H4 (cell line): ENCODE measurements around the gene TOM1L2. TPM values are rescaled to one million over a fixed set of nuclear protein-coding genes. Genes with fewer than 3 reads are reported as not detected.
"Not testable (repeated sequence)": the region's sequence is repeated elsewhere in the genome, so short reads cannot be mapped to it uniquely, and the experiment has no call there.

Experiments used
- DNase-seq: peaks from one replicate; pipeline ENCODE4 v3.0.0-alpha.2; 2015; ENCODE audit warnings: low spot score
- total RNA-seq: library from RNA; depleted of rRNA; stranded (reverse); fragments of >200 nt; shearing (Covaris generic); gene quantifications from 2 replicates; pipeline ENCODE4 v1.2.3, GENCODE V29; 2014

TOM1L2 gene
- total RNA-seq, 1 experiment from 2014 or later: 13.4 TPM

- no peak for DNase-seq
Measured at GRCh38 chr17:17970699-17971430, 1.3 kb downstream of the TOM1L2 start.

- DNase-seq: no peak
Measured at GRCh38 chr17:17966399-17966798, 5.8 kb downstream of the TOM1L2 start.

DNA sequence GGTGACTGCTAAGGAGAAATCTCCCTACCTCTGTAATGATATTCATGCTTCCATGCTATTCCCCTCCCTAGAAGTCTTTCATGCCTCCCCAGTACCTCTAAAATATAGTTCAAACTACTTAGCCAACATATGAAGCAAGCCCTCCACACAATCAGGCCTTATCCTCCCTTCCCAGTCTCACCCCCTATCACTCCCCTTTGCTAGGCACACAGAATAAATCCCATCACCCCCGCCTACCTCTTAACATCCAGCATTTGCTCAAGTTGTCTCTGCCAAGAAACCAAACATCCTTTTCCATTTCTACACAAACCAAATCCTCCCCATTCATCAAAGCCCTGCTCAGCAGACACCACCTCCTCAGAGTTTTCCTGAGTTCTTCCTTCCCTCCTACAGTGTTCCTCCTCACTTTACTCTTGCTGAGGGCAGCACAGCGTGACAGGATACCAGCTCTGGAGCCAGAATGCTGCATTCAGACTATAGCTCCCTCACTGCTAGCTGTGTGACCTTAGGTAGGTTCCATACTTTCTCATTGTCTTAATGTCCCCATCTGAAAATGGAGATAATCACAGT, 7.0 kb downstream of the TOM1L2 start:
- no peak for DNase-seq

DNA sequence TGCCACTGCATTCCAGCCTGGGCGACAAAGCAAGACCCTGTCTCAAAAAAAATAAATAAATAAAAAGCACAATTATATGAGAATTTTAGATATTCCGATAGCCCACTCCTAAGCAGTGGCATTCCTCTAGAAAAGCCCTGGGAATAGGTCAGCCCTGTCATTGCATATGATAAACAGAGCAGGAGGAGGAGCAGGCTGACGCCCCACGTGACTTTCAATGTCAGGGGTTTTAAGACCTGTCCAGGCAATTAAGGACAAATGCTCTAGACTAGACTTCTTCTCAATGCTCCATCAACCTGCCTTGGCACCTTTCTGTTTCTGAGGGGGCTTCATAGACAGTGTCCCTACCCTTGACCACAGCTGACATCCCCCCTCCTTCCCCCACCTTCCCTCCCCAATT, 7.5 kb downstream of the TOM1L2 start:
- no peak for DNase-seq

- DNase-seq: no peak
Measured at GRCh38 chr17:17963694-17964436, 8.3 kb downstream of the TOM1L2 start.

- DNase-seq: no peak
Measured at GRCh38 chr17:17963066-17963465, 9.1 kb downstream of the TOM1L2 start.

- DNase-seq: no peak
Measured at GRCh38 chr17:17960500-17961030, 11.6 kb downstream of the TOM1L2 start.

- no peak for DNase-seq
Measured at GRCh38 chr17:17959520-17960361, 12.5 kb downstream of the TOM1L2 start.

DNA sequence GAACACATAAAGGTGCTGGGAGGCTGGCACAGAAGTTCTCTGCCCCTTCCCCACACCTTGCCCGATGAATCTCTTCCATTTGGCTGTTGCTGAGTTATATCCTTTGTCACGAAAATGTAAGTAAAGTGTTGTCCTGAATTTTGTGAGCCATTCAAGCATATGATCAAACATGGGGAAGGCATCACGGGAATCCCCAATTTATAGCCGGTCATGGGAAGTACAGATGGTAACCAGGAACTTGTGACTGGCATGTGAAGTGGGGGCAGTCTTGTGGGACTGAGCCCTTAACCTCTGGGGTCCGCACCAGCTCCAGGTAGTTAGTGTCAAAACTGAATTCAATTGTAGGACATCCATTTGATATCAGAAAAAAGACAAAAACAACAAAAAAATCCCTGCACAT, 13.2 kb downstream of the TOM1L2 start:
- DNase-seq: no peak

DNA sequence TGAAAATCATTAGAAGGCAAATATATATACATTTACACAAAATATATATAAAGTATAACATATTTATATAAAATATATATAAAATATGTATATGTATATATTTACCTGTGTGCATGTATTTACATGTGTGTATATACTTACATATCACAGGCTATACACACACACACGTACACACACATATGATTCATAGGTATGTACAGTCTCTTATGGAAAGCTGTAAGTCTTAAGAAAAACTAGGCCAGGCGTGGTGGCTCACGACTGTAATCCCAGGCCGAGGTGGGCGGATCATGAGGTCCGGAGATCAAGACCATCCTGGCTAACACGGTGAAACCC, 14.7 kb downstream of the TOM1L2 start:
- DNase-seq: no peak

GRCh38 chr17:17955790-17956341, 16.3 kb downstream of the TOM1L2 start:
- DNase-seq: not testable (repeated sequence)

DNA sequence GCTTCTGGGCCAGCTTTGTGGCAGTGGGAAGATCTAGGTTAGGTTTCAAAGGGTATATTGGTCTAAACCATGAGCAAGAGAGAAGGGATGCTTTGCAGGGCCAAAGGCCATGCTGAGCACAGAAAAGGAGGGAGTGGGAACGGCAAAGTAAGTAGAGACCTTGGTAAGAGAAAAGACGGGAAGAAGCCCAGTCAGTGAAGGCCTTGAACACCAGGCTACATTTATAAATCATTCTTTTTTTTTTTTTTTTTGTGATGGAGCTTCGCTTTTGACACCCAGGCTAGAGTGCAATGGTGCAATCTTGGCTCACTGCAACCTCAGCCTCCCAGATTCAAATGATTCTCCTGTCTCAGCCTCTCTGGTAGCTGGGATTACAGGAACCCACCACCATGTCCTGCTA, 18.1 kb downstream of the TOM1L2 start:
- DNase-seq: no peak

- no peak for DNase-seq
Measured at GRCh38 chr17:17952691-17953090, 19.5 kb downstream of the TOM1L2 start.

- no peak for DNase-seq
Measured at GRCh38 chr17:17951524-17951923, 20.7 kb downstream of the TOM1L2 start.

DNA sequence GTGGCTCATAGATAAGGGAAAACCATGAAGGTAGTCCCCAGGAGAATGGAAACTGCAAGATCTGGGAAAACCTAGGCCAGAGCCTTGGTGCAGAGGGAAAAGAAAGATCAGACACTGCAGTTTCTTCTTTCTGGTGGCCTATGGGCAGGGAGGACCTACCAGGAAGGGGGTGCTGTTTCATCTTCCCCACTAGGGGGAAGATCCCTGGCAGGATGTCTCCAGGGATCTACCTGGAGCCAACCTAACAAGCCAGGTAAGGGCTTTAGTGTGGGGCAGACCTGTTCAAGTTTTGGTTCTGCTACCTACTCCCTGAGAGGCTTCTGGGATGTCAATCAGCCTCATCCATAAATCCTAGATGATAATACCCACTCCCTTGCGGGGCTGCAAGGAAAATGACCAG, 21.4 kb downstream of the TOM1L2 start:
- no peak for DNase-seq

- no peak for DNase-seq
Measured at GRCh38 chr17:17950347-17950746, 21.9 kb downstream of the TOM1L2 start.

GRCh38 chr17:17947966-17948365, 24.2 kb downstream of the TOM1L2 start:
- DNase-seq: no peak

DNA sequence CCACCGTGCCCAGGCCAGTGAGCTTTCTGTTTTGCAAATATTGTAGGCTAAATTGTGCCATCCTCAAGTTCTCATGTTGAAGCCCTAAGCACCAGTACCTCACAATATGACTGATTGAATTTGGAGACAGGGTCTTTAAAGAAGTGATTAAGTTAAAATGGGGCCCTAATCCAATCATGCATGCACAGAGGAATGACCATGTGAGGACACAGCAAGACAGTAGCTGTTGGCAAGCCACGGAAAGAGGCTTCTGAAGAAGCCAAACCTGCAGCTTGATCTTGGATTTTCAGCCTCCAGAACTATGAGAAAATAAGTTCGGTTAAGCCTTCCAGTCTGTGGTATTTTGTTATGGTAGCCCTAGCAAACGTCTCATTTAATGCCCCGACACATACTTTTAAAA, 24.9 kb downstream of the TOM1L2 start:
- DNase-seq: no peak

DNA sequence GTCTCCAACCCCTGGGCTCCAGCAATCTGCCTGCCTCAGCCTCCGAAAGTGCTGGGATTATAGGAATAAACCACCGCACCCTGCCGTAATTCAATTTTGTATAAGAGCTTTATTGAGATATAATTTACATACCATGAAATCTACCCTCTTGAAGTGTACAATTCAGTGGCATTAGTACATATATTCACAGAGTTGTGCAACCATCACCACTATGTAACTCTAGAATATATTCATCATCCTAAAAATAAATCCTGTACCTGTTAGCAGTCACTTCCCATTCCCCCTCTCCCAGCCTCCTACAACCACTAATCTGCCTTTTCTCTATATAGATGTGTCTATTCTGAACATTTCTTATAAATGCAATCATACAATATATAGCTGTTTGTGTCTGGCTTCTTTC, 26.1 kb downstream of the TOM1L2 start:
- DNase-seq: no peak

- DNase-seq: no peak
Measured at GRCh38 chr17:17944743-17945142, 27.5 kb downstream of the TOM1L2 start.

DNA sequence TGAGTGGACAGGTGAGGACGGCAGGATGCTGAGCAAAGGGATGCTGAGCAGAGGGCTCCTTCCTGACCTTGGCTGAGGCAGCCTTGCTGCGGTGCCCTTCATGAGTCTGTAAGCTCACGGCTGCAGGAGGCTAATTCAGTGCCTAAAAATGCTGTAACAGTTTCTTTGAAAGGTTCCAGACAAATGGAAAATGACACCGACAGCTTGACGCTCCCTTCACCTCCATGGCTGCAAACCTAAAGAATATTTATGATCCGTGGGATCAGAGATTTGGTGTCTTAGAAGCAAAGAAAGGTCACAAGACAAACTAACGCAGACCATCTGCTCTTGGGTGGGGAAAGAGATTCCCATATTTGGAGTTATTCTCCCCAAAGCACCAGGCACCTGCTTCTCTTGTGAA, 28.0 kb downstream of the TOM1L2 start:
- no peak for DNase-seq
